NK-92 treated with Interleukin-12 subunit alpha and Interleukin-12 subunit beta, amount 100 ng/mL, for 24 hours (cell line): ENCODE data around the gene TGFBR3L.

ENCODE experiments used
- DNase-seq: peaks from one replicate; lab custom pipeline; 2025; lab: John Stamatoyannopoulos, UW

TGFBR3L gene

DNA sequence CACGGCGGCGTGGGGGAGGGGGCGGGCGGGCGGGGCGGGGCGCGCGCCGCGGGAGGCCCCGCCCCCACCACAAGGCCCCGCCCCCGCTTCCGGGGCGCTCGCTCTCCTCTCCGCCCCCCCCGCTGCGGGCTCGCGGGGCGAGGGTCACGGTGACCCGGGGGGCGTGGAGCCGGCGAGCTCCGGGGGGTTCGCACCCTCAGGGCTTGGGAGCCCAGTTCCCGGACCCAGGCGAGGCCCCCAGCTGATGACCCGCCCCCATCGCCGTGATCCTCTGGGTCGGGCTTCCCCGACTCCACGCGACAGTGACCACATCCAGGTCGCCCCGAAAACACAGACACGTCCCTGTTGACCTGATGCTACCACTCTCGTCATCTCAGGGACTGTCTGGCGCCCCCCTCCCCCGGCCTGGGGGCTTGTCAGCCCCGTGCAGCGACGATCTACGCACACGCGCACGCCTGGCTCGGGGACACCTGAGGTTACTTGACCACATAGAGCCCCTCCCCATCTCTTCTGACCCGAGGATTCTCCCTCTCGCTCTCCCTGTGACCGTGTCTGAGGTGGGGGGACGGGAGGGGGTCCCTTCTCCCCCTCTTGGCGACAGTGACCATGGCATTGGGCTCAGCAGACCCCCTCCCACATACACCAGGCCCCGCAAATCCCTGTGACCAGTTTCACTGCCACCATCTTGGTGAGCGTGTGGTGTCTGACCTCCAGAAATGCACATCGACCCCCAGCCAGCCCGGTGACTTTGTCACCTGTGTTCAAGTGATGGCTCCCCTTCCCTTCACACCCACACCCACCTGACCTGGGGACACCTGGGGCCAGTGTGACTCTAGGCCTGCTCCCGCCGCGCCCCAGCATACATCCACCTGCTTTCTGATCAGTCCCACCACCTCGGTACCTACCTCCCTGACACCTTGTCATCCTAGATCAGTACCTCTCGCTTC is 10.3 kb upstream of the TGFBR3L start:
- no peak for DNase-seq

GRCh38 chr19:7905268-7905667 is 9.4 kb upstream of the TGFBR3L start:
- no peak for DNase-seq

DNA sequence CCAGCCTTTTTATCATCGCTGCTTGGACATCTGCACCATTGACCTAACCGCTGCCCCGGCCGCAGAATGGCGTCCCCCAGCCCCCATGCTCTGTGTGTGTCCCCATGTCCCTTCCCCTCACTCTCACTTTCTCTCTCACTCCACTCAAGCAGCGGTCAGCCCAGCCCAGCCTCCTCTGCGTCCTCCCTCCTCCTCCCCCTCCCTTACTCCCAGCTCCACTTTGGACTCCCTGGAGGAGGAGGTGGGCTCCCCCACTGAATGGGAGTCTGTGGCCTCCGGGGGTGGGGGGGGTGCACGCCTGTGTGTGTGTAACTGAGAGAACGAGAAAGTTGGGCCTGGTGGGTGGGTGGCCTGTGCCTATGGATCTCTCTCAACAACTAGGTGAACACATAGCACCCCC is 8.8 kb upstream of the TGFBR3L start:
- no peak for DNase-seq

GRCh38 chr19:7907122-7907521 is 7.5 kb upstream of the TGFBR3L start:
- no peak for DNase-seq

- no peak for DNase-seq
These were observed 7.1 kb upstream of the TGFBR3L start for GRCh38 chr19:7907544-7907943.

DNA sequence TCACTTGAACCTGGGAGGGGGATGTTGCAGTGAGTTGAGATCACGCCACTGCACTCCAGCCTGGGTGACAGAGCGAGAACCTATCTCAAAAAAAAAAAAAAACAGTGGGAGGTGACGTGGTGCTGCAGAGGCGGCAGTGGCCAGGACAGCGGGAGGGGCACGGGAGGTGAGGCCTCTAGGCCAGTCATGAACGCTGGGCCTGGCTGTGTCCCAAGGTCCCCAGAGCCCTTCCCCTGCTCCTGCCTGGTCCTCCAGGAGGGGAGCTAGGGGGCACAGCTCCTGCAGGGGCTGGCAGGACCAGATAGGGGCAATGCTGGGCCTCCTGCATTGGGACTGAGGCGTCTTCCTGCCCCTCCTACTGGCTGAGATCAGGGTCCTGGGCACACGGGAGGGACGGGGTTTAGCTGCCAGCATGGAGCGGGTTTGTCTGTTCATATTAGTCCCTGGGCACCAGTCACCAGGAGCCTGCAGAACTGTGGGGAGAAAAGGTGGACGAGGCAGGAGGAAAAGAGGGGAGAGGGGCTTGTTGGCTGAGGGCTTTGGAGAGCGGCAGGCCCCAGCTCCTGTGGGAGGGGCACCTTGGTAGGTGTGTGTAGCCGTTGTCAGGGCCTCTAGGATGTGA is 6.4 kb upstream of the TGFBR3L start:
- no peak for DNase-seq

DNA sequence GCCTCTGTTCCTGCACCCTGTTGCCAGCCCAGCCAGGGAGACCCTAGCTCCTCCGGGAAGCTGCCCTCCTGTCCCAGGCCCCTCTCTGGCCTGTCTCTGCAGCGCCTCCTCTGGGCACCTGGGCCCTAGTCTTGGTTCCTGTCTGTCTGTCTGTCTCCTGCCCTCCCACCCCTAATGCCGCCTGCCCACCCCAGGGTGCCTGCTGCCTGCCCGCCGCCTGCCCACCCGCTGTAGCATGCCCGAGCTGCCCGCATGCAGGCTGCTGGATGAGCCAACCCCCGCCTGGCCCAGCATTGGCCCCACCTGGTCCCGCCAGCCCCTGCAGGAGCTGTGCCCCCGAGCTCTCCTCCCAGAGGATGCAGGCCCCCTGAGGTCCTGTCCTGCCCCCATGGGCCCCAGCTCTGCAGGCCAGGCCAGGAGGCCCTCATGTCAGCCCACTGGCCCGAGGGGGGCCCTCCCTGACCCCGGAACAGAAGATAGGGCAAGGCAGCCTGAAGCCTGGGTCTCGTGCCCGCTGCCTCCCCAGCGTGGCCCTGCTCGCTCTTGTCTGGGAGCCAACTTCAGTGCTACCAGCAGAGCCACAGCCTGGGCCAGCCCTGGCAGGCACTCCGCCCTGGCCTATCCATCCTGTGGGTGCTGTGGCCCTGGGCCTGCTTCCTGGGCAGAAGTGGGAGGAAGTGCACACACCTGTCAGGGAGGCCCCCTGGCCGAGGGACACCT is 5.7 kb upstream of the TGFBR3L start:
- DNase-seq, result no peak

- DNase-seq, result no peak
These were observed 5.1 kb upstream of the TGFBR3L start for GRCh38 chr19:7909471-7910067.

DNA sequence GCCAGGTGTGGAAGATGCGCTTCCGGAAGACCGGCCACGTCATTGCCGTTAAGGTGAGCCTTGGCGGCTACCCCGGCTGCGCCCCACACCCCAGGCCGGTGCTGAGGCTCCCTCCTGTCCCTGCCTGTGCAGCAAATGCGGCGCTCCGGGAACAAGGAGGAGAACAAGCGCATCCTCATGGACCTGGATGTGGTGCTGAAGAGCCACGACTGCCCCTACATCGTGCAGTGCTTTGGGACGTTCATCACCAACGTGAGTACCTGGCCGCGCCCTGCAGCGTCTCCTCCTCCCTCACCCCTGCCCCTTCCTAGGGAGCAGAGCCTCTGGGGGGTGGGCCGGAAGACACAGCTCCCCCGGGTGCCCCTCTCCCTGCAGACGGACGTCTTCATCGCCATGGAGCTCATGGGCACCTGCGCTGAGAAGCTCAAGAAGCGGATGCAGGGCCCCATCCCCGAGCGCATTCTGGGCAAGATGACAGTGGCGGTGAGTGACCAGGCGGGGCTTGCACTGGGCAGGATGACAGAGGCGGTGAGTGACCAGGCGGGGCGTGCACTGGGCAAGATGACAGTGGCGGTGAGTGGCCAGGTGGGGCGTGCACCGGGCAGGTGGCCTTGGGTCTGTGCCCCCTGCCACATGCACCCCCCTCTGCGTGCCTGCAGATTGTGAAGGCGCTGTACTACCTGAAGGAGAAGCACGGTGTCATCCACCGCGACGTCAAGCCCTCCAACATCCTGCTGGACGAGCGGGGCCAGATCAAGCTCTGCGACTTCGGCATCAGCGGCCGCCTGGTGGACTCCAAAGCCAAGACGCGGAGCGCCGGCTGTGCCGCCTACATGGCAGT is 4.1 kb upstream of the TGFBR3L start:
- no peak for DNase-seq

DNA sequence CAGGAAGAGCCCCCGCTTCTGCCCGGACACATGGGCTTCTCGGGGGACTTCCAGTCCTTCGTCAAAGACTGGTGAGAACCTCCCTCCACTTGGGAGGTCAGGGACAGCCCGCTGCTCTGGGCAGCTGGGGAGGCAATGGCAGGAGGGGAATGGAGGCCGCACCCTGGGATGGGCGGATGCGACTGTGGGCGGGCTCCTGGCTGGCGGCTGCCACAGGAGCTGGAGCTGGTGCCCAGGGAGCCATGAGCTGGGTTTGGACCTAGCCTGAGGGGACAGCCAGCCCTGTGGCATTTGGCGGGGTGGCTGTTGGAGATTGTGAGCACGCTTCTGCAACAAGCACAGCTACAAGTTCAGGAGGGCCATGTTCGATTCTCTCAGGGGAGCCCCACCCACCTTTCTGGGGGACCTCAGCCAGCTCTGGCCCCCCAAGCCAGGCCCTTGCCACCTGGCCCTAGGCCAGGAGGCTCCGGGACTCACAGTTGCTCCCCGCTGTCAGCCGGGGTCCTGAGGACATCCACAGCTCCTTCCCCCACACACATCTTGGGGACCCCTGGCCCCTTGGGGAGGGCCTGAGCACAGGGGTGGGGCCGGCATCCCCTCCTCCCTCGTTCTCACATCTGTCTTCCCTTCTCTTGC is 3.0 kb upstream of the TGFBR3L start:
- no peak for DNase-seq

- DNase-seq, result no peak
These were observed 2.4 kb upstream of the TGFBR3L start for GRCh38 chr19:7912144-7912696.

DNA sequence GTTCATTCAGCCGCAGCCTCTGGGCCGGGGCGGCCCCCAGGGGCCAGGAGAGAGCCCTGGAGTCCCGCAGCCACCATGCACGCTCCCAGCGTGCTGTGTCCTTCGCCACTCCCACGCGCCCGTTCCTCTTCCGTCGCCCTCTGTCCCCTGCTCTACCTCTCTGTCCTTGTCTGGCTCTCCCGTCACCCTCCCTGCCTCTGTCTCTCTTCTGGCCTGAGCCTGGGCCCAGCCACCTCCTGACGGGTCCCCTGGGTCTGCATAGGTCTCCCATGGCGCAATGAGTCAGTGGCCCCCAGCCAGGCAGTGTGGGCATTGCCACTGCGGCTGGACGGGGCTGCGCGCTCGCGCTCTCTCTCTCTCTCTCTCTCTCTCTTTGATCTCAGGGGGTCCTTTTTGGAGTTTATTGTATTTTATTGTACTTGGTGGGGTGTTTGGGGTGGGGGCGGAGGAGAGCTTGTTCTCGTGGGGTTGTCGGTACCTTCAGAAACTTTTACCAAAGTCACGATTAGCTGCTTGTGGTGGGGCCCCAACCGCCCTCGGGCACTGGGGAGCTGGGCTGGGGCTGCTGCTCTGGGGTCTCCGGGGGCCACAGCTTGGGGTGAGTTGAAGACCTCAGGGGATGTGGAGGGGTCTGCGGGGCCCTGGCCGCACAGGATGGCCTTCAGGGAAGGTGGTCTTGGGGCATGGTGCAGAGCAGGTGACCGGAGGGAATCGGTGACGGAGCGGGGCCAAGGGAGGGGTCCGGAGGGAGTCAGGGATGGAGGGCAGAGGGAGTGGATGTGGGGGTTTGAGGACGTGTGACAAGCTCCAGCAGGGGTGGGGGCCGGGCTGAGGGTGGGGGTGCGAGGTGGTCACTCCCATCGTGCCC is 1.7 kb upstream of the TGFBR3L start:
- DNase-seq, result no peak

DNA sequence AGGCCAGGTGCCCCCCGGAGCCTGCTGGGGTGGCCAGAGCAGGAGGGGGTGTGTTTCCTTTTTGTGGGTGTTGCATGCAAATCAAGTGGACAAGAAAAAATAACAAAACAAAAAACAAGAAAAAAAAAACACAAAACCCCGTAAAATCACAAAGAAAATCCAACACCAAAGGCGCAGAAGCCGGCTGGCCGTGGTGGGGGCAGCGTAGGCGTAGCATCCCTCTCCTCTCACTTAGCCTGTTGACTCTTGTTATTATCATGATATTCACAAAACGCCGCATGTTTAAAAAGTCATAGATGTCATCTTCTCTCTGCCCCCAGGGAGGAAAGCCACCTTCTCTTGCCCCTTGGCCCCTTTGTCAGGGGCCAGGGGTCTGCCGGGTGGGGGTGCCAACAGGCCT is 978 bp upstream of the TGFBR3L start:
- no peak for DNase-seq

DNA sequence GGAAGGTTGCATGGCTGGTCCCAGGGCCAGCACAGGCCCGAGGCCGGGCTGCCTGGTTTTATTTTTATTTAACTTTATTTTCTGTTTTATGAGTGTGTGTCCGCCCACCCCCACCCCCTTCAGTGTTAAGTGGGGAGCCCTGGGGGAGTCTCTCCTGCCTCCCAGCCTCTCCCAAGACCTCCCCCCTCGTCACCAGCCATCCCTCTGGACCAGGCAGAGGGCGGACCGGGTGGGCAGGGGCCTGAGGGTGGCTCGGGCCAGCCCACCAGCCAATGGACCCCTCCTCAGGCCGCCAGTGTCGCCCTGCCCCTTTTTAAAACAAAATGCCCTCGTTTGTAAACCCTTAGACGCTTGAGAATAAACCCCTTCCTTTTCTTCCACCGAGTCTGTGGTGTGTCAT is 531 bp upstream of the TGFBR3L start:
- DNase-seq, result no peak

DNA sequence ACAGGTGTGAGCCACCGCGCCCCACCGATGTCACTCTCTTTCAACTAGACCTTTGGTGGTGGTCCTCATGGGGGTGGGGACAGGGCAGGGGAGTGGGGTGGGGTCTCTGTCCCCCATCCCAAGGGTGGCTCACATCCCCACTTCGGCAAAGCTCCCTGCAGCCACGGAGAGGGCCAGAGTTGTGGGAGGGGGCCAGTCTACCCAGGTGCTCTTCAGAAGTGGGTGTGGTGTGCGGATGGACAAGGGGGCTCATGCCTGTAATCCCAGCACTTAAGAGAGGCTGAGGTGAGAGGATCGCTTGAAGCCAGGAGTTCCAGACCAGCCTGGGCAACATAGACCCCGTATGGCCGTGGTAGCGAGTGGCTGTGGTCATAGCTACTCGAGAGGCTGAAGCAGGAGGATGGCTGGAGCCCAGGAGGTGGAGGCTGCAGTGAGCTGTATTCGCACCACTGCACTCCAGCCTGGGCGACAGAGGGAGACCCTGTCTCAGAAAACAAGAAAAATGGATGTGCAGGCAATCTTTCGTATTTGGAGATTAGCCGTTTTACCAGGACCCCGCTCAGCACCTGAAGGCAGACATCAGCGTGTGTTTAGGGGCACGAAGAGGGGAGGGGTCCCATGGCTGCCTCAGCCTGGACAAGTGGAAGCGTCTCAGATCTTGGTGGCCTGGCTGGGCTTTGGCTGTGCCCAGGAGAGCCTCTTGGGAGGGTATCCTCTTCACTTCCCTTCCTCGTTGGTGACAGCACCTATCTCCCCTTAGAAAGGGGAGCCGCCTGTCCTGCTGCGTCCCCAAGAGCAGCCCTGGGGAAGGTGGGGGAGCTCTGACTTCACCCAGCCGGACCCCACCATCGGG is 846 bp downstream of the TGFBR3L start:
- no peak for DNase-seq

DNA sequence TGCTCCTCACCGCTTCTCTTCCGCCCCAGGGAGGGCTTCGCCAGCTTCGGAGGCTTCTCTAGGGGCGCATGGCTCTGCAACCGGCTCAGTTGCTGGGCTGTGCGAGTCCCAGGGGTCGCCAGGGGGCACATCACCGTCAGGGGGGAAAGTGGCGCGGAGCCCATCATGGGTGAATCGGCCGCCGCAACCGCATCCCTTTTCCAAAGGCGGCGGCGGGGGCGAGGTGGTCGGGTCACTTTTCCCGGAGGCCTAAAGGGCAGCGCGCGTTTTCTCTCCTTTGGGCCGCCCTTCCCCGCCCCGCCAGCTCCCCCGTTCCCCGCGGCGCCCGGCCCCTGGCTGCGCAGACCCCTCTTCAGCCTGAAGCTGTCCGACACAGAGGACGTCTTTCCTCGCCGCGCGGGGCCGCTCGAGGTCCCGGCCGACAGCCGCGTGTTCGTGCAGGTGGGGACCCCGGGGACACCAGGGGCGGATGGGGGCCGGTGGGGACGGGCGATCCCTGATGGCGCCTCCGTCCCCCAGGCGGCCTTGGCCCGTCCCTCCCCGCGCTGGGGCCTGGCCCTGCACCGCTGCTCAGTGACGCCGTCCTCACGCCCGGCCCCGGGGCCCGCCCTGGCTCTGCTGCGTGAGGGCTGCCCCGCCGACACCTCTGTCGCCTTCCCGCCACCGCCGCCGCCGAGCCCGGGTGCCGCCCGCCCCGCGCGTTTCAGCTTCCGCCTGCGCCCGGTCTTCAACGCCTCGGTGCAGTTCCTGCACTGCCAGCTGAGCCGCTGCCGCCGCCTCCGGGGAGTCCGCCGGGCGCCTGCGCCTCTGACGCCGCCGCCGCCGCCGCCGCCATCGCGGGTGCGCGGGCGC is 1.7 kb downstream of the TGFBR3L start:
- no peak for DNase-seq

DNA sequence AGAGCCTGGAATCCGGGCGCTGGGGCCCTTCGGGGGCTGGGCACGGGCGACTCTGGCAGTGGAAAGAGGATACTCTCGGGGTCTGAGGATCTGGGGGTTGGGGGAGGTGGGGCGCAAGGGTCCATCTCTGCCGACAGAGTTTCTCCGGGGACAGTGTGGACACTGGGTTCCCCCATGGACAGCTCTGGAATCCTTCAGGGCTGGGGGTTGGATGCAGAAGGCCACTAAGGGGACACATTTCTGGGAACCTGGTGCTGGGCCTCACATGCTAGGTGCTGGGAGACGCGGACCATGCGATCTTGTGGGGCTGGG is 2.3 kb downstream of the TGFBR3L start:
- no peak for DNase-seq
